GM04503 (cell line): ENCODE measurements around the gene RAD52.

Experiments used
- DNase-seq: peaks from one replicate; pipeline ENCODE4 v3.0.0-alpha.2; 2012; ENCODE audit warnings: low read depth

Gene RAD52

DNA sequence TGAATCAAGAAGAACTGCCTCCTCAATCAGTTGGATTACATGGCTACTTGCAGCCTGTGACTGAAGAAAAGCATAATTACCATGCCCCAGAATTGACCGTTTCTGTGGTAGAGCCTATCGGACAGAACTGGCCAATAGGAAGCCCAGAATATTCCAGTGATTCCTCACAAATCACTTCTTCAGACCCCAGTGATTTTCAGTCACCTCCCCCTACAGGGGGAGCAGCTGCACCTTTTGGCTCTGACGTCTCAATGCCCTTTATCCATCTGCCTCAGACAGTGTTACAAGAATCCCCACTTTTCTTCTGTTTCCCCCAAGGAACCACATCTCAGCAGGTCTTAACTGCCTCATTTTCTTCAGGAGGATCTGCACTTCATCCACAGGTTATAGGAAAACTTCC, 80.8 kb downstream of the RAD52 start:
- no peak for DNase-seq

DNA sequence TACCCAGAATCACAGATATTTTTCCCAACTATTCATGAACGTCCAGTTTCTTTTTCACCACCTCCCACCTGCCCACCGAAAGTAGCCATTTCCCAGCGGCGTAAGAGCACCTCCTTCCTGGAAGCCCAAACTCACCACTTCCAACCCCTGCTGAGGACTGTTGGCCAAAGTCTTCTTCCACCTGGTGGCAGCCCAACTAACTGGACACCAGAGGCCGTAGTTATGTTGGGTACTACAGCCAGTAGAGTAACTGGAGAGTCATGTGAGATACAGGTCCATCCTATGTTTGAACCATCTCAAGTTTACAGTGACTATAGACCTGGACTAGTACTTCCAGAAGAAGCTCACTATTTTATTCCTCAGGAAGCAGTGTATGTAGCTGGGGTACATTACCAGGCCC, 81.6 kb downstream of the RAD52 start:
- no peak for DNase-seq

DNA sequence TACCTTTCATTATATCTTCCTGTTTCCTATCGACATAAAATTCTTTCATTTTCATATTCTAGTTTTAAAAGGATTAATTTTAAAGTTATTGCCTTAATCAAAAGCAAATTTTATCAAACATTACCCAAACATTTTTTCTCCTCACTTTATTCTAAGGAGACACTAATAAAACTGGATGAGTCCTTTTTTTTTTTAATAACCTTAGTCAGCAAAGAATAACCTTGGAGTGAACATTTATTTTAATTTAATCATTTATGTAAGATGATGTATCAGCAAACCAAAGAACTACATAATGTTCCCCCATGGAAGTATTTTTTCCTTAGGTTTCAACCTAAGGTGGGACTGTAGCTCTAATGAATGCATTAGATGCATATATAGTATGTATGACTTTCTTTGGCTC, 83.9 kb downstream of the RAD52 start:
- no peak for DNase-seq

DNA sequence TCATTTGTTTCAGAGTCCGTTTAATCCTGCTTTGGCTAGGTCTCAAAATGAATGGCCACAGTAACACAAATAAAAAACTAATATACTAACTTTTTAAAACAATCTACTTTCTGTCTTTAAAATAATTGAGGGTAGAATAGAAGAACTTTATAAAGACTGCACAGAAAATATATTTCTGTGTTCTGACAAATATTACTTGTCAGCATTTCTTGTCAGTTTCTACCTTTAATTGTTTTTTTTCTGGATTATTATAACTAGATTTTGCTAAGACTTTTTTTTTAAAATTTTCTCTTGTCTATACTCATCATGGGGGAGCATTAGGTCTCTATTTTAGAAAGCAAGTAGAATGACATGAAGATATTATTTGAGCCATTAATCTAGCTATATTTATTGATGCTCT, 86.2 kb downstream of the RAD52 start:
- DNase-seq = no peak

DNA sequence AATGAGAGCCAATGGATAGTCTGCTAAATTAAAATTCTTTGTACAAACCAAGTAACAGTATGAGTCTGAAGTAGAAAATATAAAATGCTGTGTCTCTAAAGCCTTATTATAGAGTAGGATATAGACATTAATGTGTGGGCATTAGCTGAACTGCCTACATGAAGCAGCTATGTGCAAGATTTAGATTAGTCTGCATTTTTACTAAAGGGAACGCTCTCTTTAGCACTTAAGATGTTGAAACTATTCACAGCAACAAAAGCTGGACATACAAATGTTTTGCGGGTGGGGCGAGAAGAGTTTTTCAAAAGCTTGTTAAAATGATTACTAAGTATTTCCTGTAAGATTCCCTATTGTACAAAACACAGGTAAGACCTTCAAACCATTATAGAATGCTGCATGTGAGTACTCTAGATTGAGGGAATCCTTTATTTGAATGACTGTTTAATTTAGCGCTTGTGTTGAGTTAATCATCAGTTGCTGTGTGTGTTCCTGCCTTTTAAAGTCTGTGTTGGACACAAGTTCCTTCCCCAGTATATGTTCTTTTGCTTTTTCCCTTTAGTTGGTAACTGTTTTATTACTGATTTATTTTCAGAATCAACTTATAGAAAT, 87.1 kb downstream of the RAD52 start:
- DNase-seq = no peak
